Endothelial cell of umbilical vein (primary cell): ENCODE results near the gene AZU1. TPM values are rescaled to one million over a fixed set of nuclear protein-coding genes. Genes with fewer than 3 reads are reported as not detected.

ENCODE experiments used
- BruUV-seq: library from RNA; stranded (reverse); fragments of 400-500 nt; replicated peaks from 2 replicates; lab custom pipeline; 2021; lab: Mats Ljungman, UMichigan
- CTCF ChIA-PET: fragments of 300-600, 350-600 bp; sonication (Branson Sonifier 250); formaldehyde crosslinking; loops from one replicate; lab custom pipeline; 2021; ENCODE audit warnings: antibody characterized with exemption, inconsistent platforms; lab: Charles Lee
- POLR2A ChIA-PET: fragments of 300-600, 350-600 bp; sonication (Branson Sonifier 250); formaldehyde crosslinking; loops from one replicate; lab custom pipeline; 2021; ENCODE audit warnings: antibody characterized with exemption, inconsistent platforms; lab: Charles Lee
- DNase-seq: peaks from one replicate; pipeline ENCODE4 v3.0.0-alpha.2; 2011; ENCODE audit warnings: low read depth, low spot score
- FAIRE-seq: peaks from 2 replicates; lab custom pipeline; 2011; peaks lifted over from hg19 to GRCh38; lab: Jason Lieb, UNC
- H2AFZ ChIP-seq: 2 replicates; pipeline ENCODE4 v1.6.0; 2012; ENCODE audit warnings: low read depth, low read length, control low read depth, inconsistent platforms
- H3K27ac ChIP-seq: 2 replicates; pipeline ENCODE4 v1.5.1; 2011; ENCODE audit warnings: low read depth, mild to moderate bottlenecking, control low read depth, low read length, moderate library complexity; ENCODE audit not compliant: insufficient read depth
- H3K27me3 ChIP-seq, 2 experiments: 2 replicates each; pipeline versions ENCODE4 v1.6.0 to v1.6.1; 2011; ENCODE audit warnings: low read length in 2 of 2, mixed read lengths in 1 of 2; ENCODE audit not compliant: control insufficient read depth in 2 of 2, insufficient read depth in 2 of 2
- H3K36me3 ChIP-seq, 2 experiments: 2 replicates in 1 of 2; 3 replicates in 1 of 2; pipeline ENCODE4 v1.5.1; 2011; ENCODE audit warnings: low read length in 2 of 2, mild to moderate bottlenecking in 1 of 2, moderate library complexity in 1 of 2; ENCODE audit not compliant: control insufficient read depth in 2 of 2, insufficient read depth in 2 of 2; ENCODE audit errors: extremely low read depth in 1 of 2
- H3K4me1 ChIP-seq: 3 replicates; pipeline ENCODE4 v1.5.1; 2011; ENCODE audit warnings: mild to moderate bottlenecking, low read length; ENCODE audit not compliant: control insufficient read depth, insufficient read depth; ENCODE audit errors: extremely low read depth
- H3K4me2 ChIP-seq: 2 replicates; pipeline ENCODE4 v1.6.1; 2011; ENCODE audit warnings: low read length, control low read depth, mixed read lengths; ENCODE audit not compliant: insufficient read depth
- H3K4me3 ChIP-seq, 3 experiments: fragments of 200-600 bp in 1 of 3; sonication (generic), shearing (Covaris generic) in 1 of 3; replicated peaks in 1 of 3; 2 replicates each; pipeline ENCODE4 v1.5.1; 2011 to 2016; ENCODE audit warnings: control low read depth in 3 of 3, low read length in 3 of 3, mild to moderate bottlenecking in 2 of 3, inconsistent platforms in 1 of 3, low read depth in 1 of 3, moderate library complexity in 1 of 3; ENCODE audit not compliant: insufficient read depth in 1 of 3
- H3K79me2 ChIP-seq: 2 replicates; pipeline ENCODE4 v1.6.0; 2012; ENCODE audit warnings: low read length, inconsistent platforms; ENCODE audit not compliant: control insufficient read depth, insufficient read depth
- H3K9ac ChIP-seq: replicated peaks from 2 replicates; pipeline ENCODE3; 2011; ENCODE audit warnings: low read length, control low read depth; ENCODE audit not compliant: insufficient read depth; ENCODE audit errors: extremely low read depth
- H3K9me1 ChIP-seq: replicated peaks from 3 replicates; pipeline ENCODE4 v1.6.0; 2011; ENCODE audit warnings: mild to moderate bottlenecking, low read length; ENCODE audit not compliant: control insufficient read depth, insufficient read depth; ENCODE audit errors: extremely low read depth
- H3K9me3 ChIP-seq: replicated peaks from 2 replicates; pipeline ENCODE4 v1.5.1; 2012; ENCODE audit warnings: low read length, inconsistent platforms; ENCODE audit not compliant: control insufficient read depth, insufficient read depth
- H4K20me1 ChIP-seq: replicated peaks from 2 replicates; pipeline ENCODE3; 2011; ENCODE audit warnings: mild to moderate bottlenecking, low read length; ENCODE audit not compliant: control insufficient read depth, insufficient read depth; ENCODE audit errors: extremely low read depth
- EZH2 ChIP-seq: IDR thresholded peaks from 2 replicates; pipeline ENCODE4 v1.6.1; 2012; ENCODE audit warnings: borderline replicate concordance, low read depth, mild to moderate bottlenecking, moderate library complexity, low read length, inconsistent platforms; ENCODE audit not compliant: severe bottlenecking
- FOS ChIP-seq: IDR thresholded peaks from 2 replicates; pipeline ENCODE4 v1.6.1; 2011; ENCODE audit warnings: mild to moderate bottlenecking, low read length, moderate library complexity, borderline replicate concordance; ENCODE audit not compliant: insufficient read depth
- GATA2 ChIP-seq: IDR thresholded peaks from 2 replicates; pipeline ENCODE4 v1.7.0; 2011; ENCODE audit warnings: low read depth, mild to moderate bottlenecking, moderate library complexity, mixed read lengths, low read length; ENCODE audit not compliant: insufficient read length, insufficient read depth
- JUN ChIP-seq: IDR thresholded peaks from 2 replicates; pipeline ENCODE4 v1.6.1; 2011; ENCODE audit warnings: borderline replicate concordance, low read depth; ENCODE audit not compliant: insufficient read length, insufficient read depth
- MYC ChIP-seq: IDR thresholded peaks from one replicate; pipeline ENCODE4 v1.6.1; 2011; ENCODE audit warnings: mild to moderate bottlenecking, low read depth, low read length
- POLR2A ChIP-seq: IDR thresholded peaks from 2 replicates; pipeline ENCODE4 v1.6.1; 2012; ENCODE audit warnings: low read depth, mild to moderate bottlenecking, control low read depth, low read length
- POLR2AphosphoS5 ChIP-seq: IDR thresholded peaks from 2 replicates; pipeline ENCODE4 v1.6.1; 2012; ENCODE audit warnings: low read depth, mild to moderate bottlenecking, control low read depth, low read length, moderate library complexity; ENCODE audit not compliant: insufficient read depth
- dilution Hi-C: fragments of 300-500 bp; cut with MboI; formaldehyde crosslinking; loops from one replicate; pipeline ENCODE4 v1.15.0; 2019; ENCODE audit warnings: low sequenced_read_pairs; ENCODE audit not compliant: extremely low pct_ligation_motif_present
- intact Hi-C: fragments of 100-400 bp; cut with micrococcal nuclease; formaldehyde crosslinking; loops from one replicate; pipeline ENCODE4 v1.10.0; 2022
- polyA plus RNA-seq, 4 experiments: library from polyadenylated mRNA; depleted of rRNA in 3 of 4; stranded (reverse) in 3 of 4; unstranded in 1 of 4; fragments of >200 nt; gene quantifications; 2 replicates each; pipeline versions ENCODE4 v1.2.1 to v1.2.3, GENCODE V29; 2011 to 2012; ENCODE audit warnings: missing spikeins in 1 of 4
- total RNA-seq: library from RNA; stranded (reverse); gene quantifications from 2 replicates; pipeline ENCODE4 v1.2.3, GENCODE V29; 2021
- TF ChIP-seq, protein P1 (sequence below), 2 donors: IDR thresholded peaks; 1 replicate in 1 of 2; 2 replicates in 1 of 2; pipeline ENCODE4 v1.5.1; 2011; ENCODE audit warnings: low read length in 2 of 2, mild to moderate bottlenecking in 2 of 2, moderate library complexity in 2 of 2, control low read depth in 1 of 2, inconsistent platforms in 1 of 2, low read depth in 1 of 2; ENCODE audit not compliant: insufficient read depth in 1 of 2; ENCODE audit errors: extremely low read depth in 1 of 2
- TF ChIP-seq, protein P2 (sequence below): IDR thresholded peaks from 2 replicates; pipeline ENCODE4 v1.6.1; 2011; ENCODE audit not compliant: insufficient read depth, insufficient read length

Gene AZU1
- total and polyA plus RNA-seq, 2 donors (not counting 3 experiments of a cell fraction or from before 2014, with no cell fraction given): 0.12 TPM; not detected in 1

DNA sequence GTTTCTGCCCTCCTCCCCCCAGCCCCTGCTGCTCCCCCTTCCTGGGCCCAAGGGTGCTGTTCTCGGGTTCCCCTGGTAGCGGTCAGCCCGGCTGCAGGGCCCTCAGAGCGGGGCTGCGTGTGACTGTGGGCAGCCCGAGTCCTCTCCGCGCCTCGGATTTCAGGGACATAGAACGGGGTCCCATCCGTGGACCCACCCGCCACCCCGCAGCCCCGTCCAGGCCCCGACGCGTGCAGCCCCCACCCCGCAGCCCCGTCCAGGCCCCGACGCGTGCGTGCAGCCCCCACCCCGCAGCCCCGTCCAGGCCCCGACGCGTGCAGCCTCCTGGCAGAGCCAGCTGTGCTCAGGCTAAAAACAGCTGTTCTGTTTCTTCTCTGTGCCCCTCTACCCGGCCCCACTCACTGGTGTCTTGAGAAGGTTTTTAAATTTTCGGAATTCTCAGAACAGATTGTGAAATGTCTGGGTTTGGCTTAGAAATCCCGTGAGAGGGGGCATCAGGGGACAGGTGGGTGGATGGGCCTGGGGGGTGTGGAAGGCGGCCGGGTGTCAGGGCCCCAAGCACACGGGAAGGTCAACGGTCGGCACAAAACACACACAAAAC is 7.7 kb downstream of the AZU1 start:
- no TSS peak for BruUV-seq
- Histone ChIP-seq H3K9me3 (no peaks in the 10 kb centered on the region), H3K4me1 (no peaks in the 10 kb centered on the region), H3K27ac (no peak overlapping the region), H3K79me2 (no peaks in the 10 kb centered on the region), H3K4me2 (no peak overlapping the region), H3K27me3 (no peaks in the 10 kb centered on the region), H2AFZ (no peak overlapping the region), H3K9ac (no peak overlapping the region), H3K9me1 (no peaks in the 10 kb centered on the region), H3K36me3 (no peaks in the 10 kb centered on the region), H3K4me3 (no peak overlapping the region), H4K20me1 (no peaks in the 10 kb centered on the region)
- ChIA-PET CTCF (interaction anchor here (0.7 kb wide), 1 partner anchor 127 kb away, joined by 3 read pairs; no protein-coding TSS in a partner anchor), POLR2A (no interaction called here)
- dilution Hi-C loops: no loop called here
- intact Hi-C loops: no loop called here
- FAIRE-seq (no peak), DNase-seq (no peak)
- TF ChIP-seq MYC (no peak), POLR2A (no peak), EZH2 (no peak), JUN (no peak), POLR2AphosphoS5 (no peak), FOS (no peak), GATA2 (no peak)
- TF ChIP-seq, protein P1, sequence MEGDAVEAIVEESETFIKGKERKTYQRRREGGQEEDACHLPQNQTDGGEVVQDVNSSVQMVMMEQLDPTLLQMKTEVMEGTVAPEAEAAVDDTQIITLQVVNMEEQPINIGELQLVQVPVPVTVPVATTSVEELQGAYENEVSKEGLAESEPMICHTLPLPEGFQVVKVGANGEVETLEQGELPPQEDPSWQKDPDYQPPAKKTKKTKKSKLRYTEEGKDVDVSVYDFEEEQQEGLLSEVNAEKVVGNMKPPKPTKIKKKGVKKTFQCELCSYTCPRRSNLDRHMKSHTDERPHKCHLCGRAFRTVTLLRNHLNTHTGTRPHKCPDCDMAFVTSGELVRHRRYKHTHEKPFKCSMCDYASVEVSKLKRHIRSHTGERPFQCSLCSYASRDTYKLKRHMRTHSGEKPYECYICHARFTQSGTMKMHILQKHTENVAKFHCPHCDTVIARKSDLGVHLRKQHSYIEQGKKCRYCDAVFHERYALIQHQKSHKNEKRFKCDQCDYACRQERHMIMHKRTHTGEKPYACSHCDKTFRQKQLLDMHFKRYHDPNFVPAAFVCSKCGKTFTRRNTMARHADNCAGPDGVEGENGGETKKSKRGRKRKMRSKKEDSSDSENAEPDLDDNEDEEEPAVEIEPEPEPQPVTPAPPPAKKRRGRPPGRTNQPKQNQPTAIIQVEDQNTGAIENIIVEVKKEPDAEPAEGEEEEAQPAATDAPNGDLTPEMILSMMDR (IDR thresholded peaks at IDR 0.05; ENCODE audit: extremely low read depth in 1 of 2, insufficient read depth in 1 of 2, low read depth in 1 of 2, low read length in 2 of 2): no peak
- TF ChIP-seq, protein P2, sequence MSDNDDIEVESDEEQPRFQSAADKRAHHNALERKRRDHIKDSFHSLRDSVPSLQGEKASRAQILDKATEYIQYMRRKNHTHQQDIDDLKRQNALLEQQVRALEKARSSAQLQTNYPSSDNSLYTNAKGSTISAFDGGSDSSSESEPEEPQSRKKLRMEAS: no peak
